Amygdala (tissue), 56 donors: ENCODE measurements around the gene COL12A1.
A peak's percentile ranks its signal among the peaks of the same experiment; 100 is the strongest.

ENCODE experiments used
- DNase-seq, 56 donors: peaks; one replicate each; lab custom pipeline; 2025; lab: John Stamatoyannopoulos, UW

Gene COL12A1

GRCh38 chr6:75205776-75206575 is at the start of gene COL12A1:
COL12A1 (minus strand) TSS chr6:75206053; CDS start chr6:75202792, 3,261 bp downstream.
- peak in 3 of 56 donors; percentile 4 to 16 (median 16) for DNase-seq

GRCh38 chr6:75250552-75250951 is 44.7 kb upstream of the COL12A1 start:
- DNase-seq, result no peak

- DNase-seq, result no peak
Measured at GRCh38 chr6:75249837-75250236, 44.0 kb upstream of the COL12A1 start.

- no peak for DNase-seq
Measured at GRCh38 chr6:75246386-75246785, 40.5 kb upstream of the COL12A1 start.

- DNase-seq, result peak in 7 of 56 donors; percentile 3 to 41 (median 33)
Measured at GRCh38 chr6:75244063-75244584, 38.3 kb upstream of the COL12A1 start.

- DNase-seq, result peak; percentile 51 to 98 (median 89)
Measured at GRCh38 chr6:75243333-75244062, 37.6 kb upstream of the COL12A1 start, which contains the start of gene COX7A2. COX7A2 (minus strand) TSS chr6:75243801; CDS start chr6:75243734, 67 bp downstream.

GRCh38 chr6:75236630-75237029 is 30.8 kb upstream of the COL12A1 start:
- DNase-seq, result no peak

- no peak for DNase-seq
Measured at GRCh38 chr6:75235271-75235670, 29.4 kb upstream of the COL12A1 start.

- peak in 27 of 56 donors; percentile 2 to 54 (median 17) for DNase-seq
Measured at GRCh38 chr6:75234126-75234865, 28.4 kb upstream of the COL12A1 start.

GRCh38 chr6:75233092-75233615 is 27.3 kb upstream of the COL12A1 start:
- no peak for DNase-seq

GRCh38 chr6:75230484-75231325 is 24.9 kb upstream of the COL12A1 start:
- peak in 2 of 56 donors; percentile 26 to 32 for DNase-seq

- no peak for DNase-seq
Measured at GRCh38 chr6:75224303-75224926, 18.6 kb upstream of the COL12A1 start.

- no peak for DNase-seq
Measured at GRCh38 chr6:75223428-75223827, 17.6 kb upstream of the COL12A1 start.

- no peak for DNase-seq
Measured at GRCh38 chr6:75222261-75222660, 16.4 kb upstream of the COL12A1 start.

- no peak for DNase-seq
Measured at GRCh38 chr6:75221116-75221515, 15.3 kb upstream of the COL12A1 start.

- no peak for DNase-seq
Measured at GRCh38 chr6:75220357-75220756, 14.5 kb upstream of the COL12A1 start.

- DNase-seq, result no peak
Measured at GRCh38 chr6:75219263-75219662, 13.4 kb upstream of the COL12A1 start.

GRCh38 chr6:75217193-75217592 is 11.3 kb upstream of the COL12A1 start:
- no peak for DNase-seq

- no peak for DNase-seq
Measured at GRCh38 chr6:75215291-75215690, 9.4 kb upstream of the COL12A1 start.
